GM23338 (cell line): ENCODE results near the gene GPC6. TPM values are rescaled to one million over a fixed set of nuclear protein-coding genes. Genes with fewer than 3 reads are reported as not detected.
"Not testable (repeated sequence)": the region's sequence is repeated elsewhere in the genome, so short reads cannot be mapped to it uniquely, and the experiment has no call there.

Experiments
- ATAC-seq: fragments of 200-7000 bp; cut with Tn5 transposase; 3 replicates; pipeline ENCODE4 v1.9.1; 2020
- DNase-seq: peaks from one replicate; pipeline ENCODE4 v3.0.0-alpha.2; 2015; ENCODE audit warnings: low spot score
- H2AFZ ChIP-seq: fragments of 200-600 bp; sonication (generic); 2 replicates; pipeline ENCODE4 v1.8.0; 2016; ENCODE audit warnings: antibody characterized with exemption, mild to moderate bottlenecking, moderate library complexity
- H3F3A ChIP-seq: fragments of 200-600 bp; sonication (generic); replicated peaks from 2 replicates; pipeline ENCODE4 v1.8.0; 2017; ENCODE audit warnings: antibody characterized with exemption, mixed run types, low read depth
- H3K27ac ChIP-seq: fragments of 200-600 bp; sonication (generic); 2 replicates; pipeline ENCODE4 v1.6.1; 2016; ENCODE audit warnings: low read depth
- H3K27me3 ChIP-seq: fragments of 200-600 bp; sonication (generic); 2 replicates; pipeline ENCODE4 v1.8.0; 2016; ENCODE audit warnings: mild to moderate bottlenecking, mixed run types, moderate library complexity; ENCODE audit not compliant: insufficient read depth
- H3K36me3 ChIP-seq: fragments of 200-600 bp; sonication (generic); 2 replicates; pipeline ENCODE4 v1.8.0; 2016; ENCODE audit warnings: mild to moderate bottlenecking; ENCODE audit not compliant: insufficient read depth
- H3K4me1 ChIP-seq: fragments of 200-600 bp; sonication (generic); 2 replicates; pipeline ENCODE4 v1.8.0; 2016; ENCODE audit warnings: mild to moderate bottlenecking, moderate library complexity; ENCODE audit not compliant: insufficient read depth
- H3K4me2 ChIP-seq: fragments of 200-600 bp; sonication (generic); 2 replicates; pipeline ENCODE4 v1.7.1; 2017; ENCODE audit warnings: mixed run types
- H3K4me3 ChIP-seq: fragments of 200-600 bp; sonication (generic); 2 replicates; pipeline ENCODE4 v1.6.1; 2016; ENCODE audit warnings: mixed run types
- H3K79me2 ChIP-seq: fragments of 200-600 bp; sonication (generic); replicated peaks from 2 replicates; pipeline ENCODE4 v1.8.0; 2017; ENCODE audit warnings: mild to moderate bottlenecking; ENCODE audit not compliant: insufficient read depth
- H3K9me2 ChIP-seq: fragments of 200-600 bp; sonication (generic); 2 replicates; pipeline ENCODE4 v1.8.0; 2017; ENCODE audit not compliant: insufficient read depth
- H4K20me1 ChIP-seq: fragments of 200-600 bp; sonication (generic); replicated peaks from 2 replicates; pipeline ENCODE4 v1.8.0; 2017; ENCODE audit warnings: mild to moderate bottlenecking; ENCODE audit not compliant: insufficient read depth
- H3K27ac Mint-ChIP-seq: 2 replicates; pipeline ENCODE4 v1.8.0; 2020; ENCODE audit warnings: inconsistent platforms, mild to moderate bottlenecking, moderate library complexity, mixed read lengths
- H3K27me3 Mint-ChIP-seq: 3 replicates; pipeline ENCODE4 v1.8.0; 2022; ENCODE audit warnings: low read depth, mild to moderate bottlenecking, moderate library complexity, mixed read lengths, inconsistent platforms; ENCODE audit not compliant: insufficient read depth, poor library complexity
- H3K36me3 Mint-ChIP-seq: 3 replicates; pipeline ENCODE4 v1.8.0; 2021; ENCODE audit warnings: low read depth, mild to moderate bottlenecking, inconsistent platforms, moderate library complexity, mixed read lengths
- H3K4me1 Mint-ChIP-seq: 3 replicates; pipeline ENCODE4 v1.8.0; 2020; ENCODE audit warnings: mild to moderate bottlenecking, inconsistent platforms, mixed read lengths
- H3K4me3 Mint-ChIP-seq: 3 replicates; pipeline ENCODE4 v1.8.0; 2021; ENCODE audit warnings: moderate library complexity, mild to moderate bottlenecking, inconsistent platforms, mixed read lengths
- H3K9me3 Mint-ChIP-seq: 3 replicates; pipeline ENCODE4 v1.8.0; 2020; ENCODE audit warnings: moderate library complexity, mild to moderate bottlenecking, inconsistent platforms, mixed read lengths
- CREB1 ChIP-seq: fragments of 250-450 bp; sonication (Bioruptor Pico); IDR thresholded peaks from 2 replicates; pipeline ENCODE4 v1.5.0; 2020; ENCODE audit warnings: low read depth, mild to moderate bottlenecking, moderate library complexity
- CTCF ChIP-seq, 2 experiments: fragments of 200-600 bp in 1 of 2; sonication (generic) in 1 of 2; conservative IDR thresholded peaks; 2 replicates each; pipeline versions ENCODE4 v1.5.1 to v1.6.1; 2016 to 2017; ENCODE audit warnings: antibody characterized with exemption in 2 of 2, low read depth in 2 of 2, mild to moderate bottlenecking in 2 of 2, moderate library complexity in 1 of 2
- ETS1 ChIP-seq: IDR thresholded peaks from 2 replicates; pipeline ENCODE4 v1.6.1; 2016; ENCODE audit warnings: antibody characterized with exemption
- EZH2 ChIP-seq: fragments of 200-600 bp; sonication (generic); IDR thresholded peaks from one replicate; pipeline ENCODE4 v1.8.0; 2017; ENCODE audit warnings: antibody characterized with exemption, mild to moderate bottlenecking, low read depth; ENCODE audit not compliant: unreplicated experiment
- JUNB ChIP-seq: IDR thresholded peaks from one replicate; pipeline ENCODE4 v1.6.1; 2016; ENCODE audit warnings: antibody characterized with exemption; ENCODE audit not compliant: unreplicated experiment
- NANOG ChIP-seq: IDR thresholded peaks from 2 replicates; pipeline ENCODE4 v1.6.1; 2016; ENCODE audit warnings: antibody characterized with exemption, borderline replicate concordance
- POLR2AphosphoS5 ChIP-seq: IDR thresholded peaks from 2 replicates; pipeline ENCODE4 v1.6.1; 2016; ENCODE audit warnings: antibody characterized with exemption, low read depth
- REST ChIP-seq: IDR thresholded peaks from one replicate; pipeline ENCODE4 v1.6.1; 2018; ENCODE audit warnings: antibody characterized with exemption; ENCODE audit not compliant: unreplicated experiment
- STAT1 ChIP-seq: IDR thresholded peaks from one replicate; pipeline ENCODE4 v1.6.1; 2016; ENCODE audit warnings: antibody characterized with exemption; ENCODE audit not compliant: unreplicated experiment
- ZNF114 ChIP-seq: fragments of 250-450 bp; sonication (Bioruptor Pico); IDR thresholded peaks from 2 replicates; pipeline ENCODE4 v1.5.0; 2020; ENCODE audit warnings: mild to moderate bottlenecking, moderate library complexity
- ZNF331 ChIP-seq: fragments of 250-450 bp; sonication (Bioruptor Pico); IDR thresholded peaks from 2 replicates; pipeline ENCODE4 v1.5.0; 2020; ENCODE audit warnings: low read depth, mild to moderate bottlenecking, moderate library complexity
- polyA plus RNA-seq: library from polyadenylated mRNA; unstranded; fragments of >200 nt; fragmentation: Nextera tagmentation; extraction: Ambion mirVana; gene quantifications from 2 replicates; pipeline ENCODE4 v1.2.1, GENCODE V29; 2016
- total RNA-seq: library from RNA; depleted of rRNA; stranded (reverse); fragments of >200 nt; shearing (Covaris generic); gene quantifications from 2 replicates; pipeline ENCODE4 v1.2.3, GENCODE V29; 2014

The GPC6 gene
- total and polyA plus RNA-seq, 2 experiments from 2014 or later: 6.4 to 28.6 TPM

GRCh38 chr13:93320942-93321341 is 94.3 kb downstream of the GPC6 start:
- H3K9me2 ChIP-seq: no peaks in the 10 kb centered on the region
- no peaks in the 10 kb centered on the region for H3K36me3 ChIP-seq
- H2AFZ ChIP-seq: no peak overlapping the region
- no peak overlapping the region for H3K27ac ChIP-seq
- no peaks in the 10 kb centered on the region for H4K20me1 ChIP-seq
- no peaks in the 10 kb centered on the region for H3K27me3 ChIP-seq
- Mint-ChIP-seq H3K36me3 (no peaks in the 10 kb centered on the region), H3K27ac (peak overlapping the region; percentile 91), H3K4me1 (peaks cover 59% of the 10 kb centered on the region), H3K9me3 (no peaks in the 10 kb centered on the region), H3K27me3 (peaks cover 3% of the 10 kb centered on the region), H3K4me3 (no peak overlapping the region)
- TF ChIP-seq ZNF114 (CRISPR knock-in tag): no peak
- TF ChIP-seq CREB1: no peak
- TF ChIP-seq ETS1: no peak
- H3K79me2 ChIP-seq: peaks cover 24% of the 10 kb centered on the region
- H3K4me2 ChIP-seq: no peak overlapping the region
- no peak overlapping the region for H3K4me3 ChIP-seq
- H3K4me1 ChIP-seq: peaks cover 59% of the 10 kb centered on the region
- DNase-seq (no peak), ATAC-seq (no peak)
- no peaks in the 10 kb centered on the region for H3F3A ChIP-seq

GRCh38 chr13:93323880-93324279 is 97.3 kb downstream of the GPC6 start:
- H3K27me3 ChIP-seq, H3K27me3 Mint-ChIP-seq, H3K36me3 Mint-ChIP-seq, H2AFZ ChIP-seq, H3K4me3 ChIP-seq, H3K9me3 Mint-ChIP-seq, H3K9me2 ChIP-seq, DNase-seq, H3K27ac ChIP-seq, H3K36me3 ChIP-seq, H3K4me3 Mint-ChIP-seq, H4K20me1 ChIP-seq, H3K4me2 ChIP-seq, H3F3A ChIP-seq, ATAC-seq, H3K27ac Mint-ChIP-seq: not testable (repeated sequence)
- Histone ChIP-seq H3K79me2 (peaks cover 33% of the 10 kb centered on the region), H3K4me1 (peaks cover 51% of the 10 kb centered on the region)
- H3K4me1 Mint-ChIP-seq: peaks cover 51% of the 10 kb centered on the region

- peaks cover 4% of the 10 kb centered on the region for H3K27me3 Mint-ChIP-seq
- no peak overlapping the region; the same call in 1 of the 2 replicates for H3K27ac Mint-ChIP-seq
- no peaks in the 10 kb centered on the region for H4K20me1 ChIP-seq
- no peaks in the 10 kb centered on the region for H3F3A ChIP-seq
- H2AFZ ChIP-seq: no peak overlapping the region
- peaks cover 46% of the 10 kb centered on the region for H3K4me1 Mint-ChIP-seq
- H3K79me2 ChIP-seq: peaks cover 39% of the 10 kb centered on the region
- peak; percentile 68 for ATAC-seq
- no peaks in the 10 kb centered on the region for H3K9me2 ChIP-seq
- H3K4me3 Mint-ChIP-seq: no peak overlapping the region
- H3K27me3 ChIP-seq: no peaks in the 10 kb centered on the region
- no peak overlapping the region for H3K27ac ChIP-seq
- H3K4me3 ChIP-seq: no peak overlapping the region
- DNase-seq: no peak
- H3K36me3 ChIP-seq: no peaks in the 10 kb centered on the region
- no peaks in the 10 kb centered on the region for H3K36me3 Mint-ChIP-seq
- H3K9me3 Mint-ChIP-seq: no peaks in the 10 kb centered on the region
- H3K4me1 ChIP-seq: peaks cover 42% of the 10 kb centered on the region
- no peak overlapping the region for H3K4me2 ChIP-seq
- no peak for TF ChIP-seq NANOG
- no peak for TF ChIP-seq POLR2AphosphoS5
- TF ChIP-seq REST: no peak
- TF ChIP-seq CREB1: no peak
- TF ChIP-seq EZH2: no peak
- TF ChIP-seq ETS1: no peak
- TF ChIP-seq STAT1: no peak
- no peak for TF ChIP-seq JUNB
- no peak for TF ChIP-seq ZNF114 (CRISPR knock-in tag)
- no peak for TF ChIP-seq ZNF331 (CRISPR knock-in tag)
- TF ChIP-seq CTCF (conservative IDR thresholded peaks at IDR 0.05; ENCODE audit: low read depth in 2 of 2): no peak
Measured at GRCh38 chr13:93325303-93326233, 99.0 kb downstream of the GPC6 start.
